WERI-Rb-1 (cell line): Measurements from ENCODE around the gene SHANK1.
"Not testable (repeated sequence)": the region's sequence is repeated elsewhere in the genome, so short reads cannot be mapped to it uniquely, and the experiment has no call there.

Experiments
- DNase-seq: peaks from one replicate; pipeline ENCODE4 v3.0.0-alpha.2; 2020
- H3K27ac ChIP-seq: fragments of 250-450 bp; sonication (Bioruptor Pico); 2 replicates; pipeline ENCODE4 v1.5.1; 2020; ENCODE audit warnings: mild to moderate bottlenecking, moderate library complexity
- H3K27me3 ChIP-seq: fragments of 250-450 bp; sonication (Bioruptor Pico); 2 replicates; pipeline ENCODE4 v1.5.1; 2021; ENCODE audit warnings: mild to moderate bottlenecking, low read depth, moderate library complexity; ENCODE audit not compliant: insufficient read depth, severe bottlenecking
- H3K36me3 ChIP-seq: fragments of 250-450 bp; sonication (Bioruptor Pico); 2 replicates; pipeline ENCODE4 v1.5.1; 2020; ENCODE audit warnings: mild to moderate bottlenecking, moderate library complexity
- H3K4me3 ChIP-seq: 2 replicates; pipeline ENCODE4 v1.5.1; 2011; ENCODE audit warnings: low read depth, mild to moderate bottlenecking, control low read depth, low read length
- H3K9me3 ChIP-seq: fragments of 250-450 bp; sonication (Bioruptor Pico); 2 replicates; pipeline ENCODE4 v1.5.1; 2021; ENCODE audit warnings: mild to moderate bottlenecking, moderate library complexity; ENCODE audit not compliant: severe bottlenecking
- TF ChIP-seq, protein P1 (sequence below): IDR thresholded peaks from 2 replicates; pipeline ENCODE4 v1.5.1; 2011; ENCODE audit warnings: low read depth, mild to moderate bottlenecking, control low read depth, inconsistent platforms, low read length

SHANK1 gene

DNA sequence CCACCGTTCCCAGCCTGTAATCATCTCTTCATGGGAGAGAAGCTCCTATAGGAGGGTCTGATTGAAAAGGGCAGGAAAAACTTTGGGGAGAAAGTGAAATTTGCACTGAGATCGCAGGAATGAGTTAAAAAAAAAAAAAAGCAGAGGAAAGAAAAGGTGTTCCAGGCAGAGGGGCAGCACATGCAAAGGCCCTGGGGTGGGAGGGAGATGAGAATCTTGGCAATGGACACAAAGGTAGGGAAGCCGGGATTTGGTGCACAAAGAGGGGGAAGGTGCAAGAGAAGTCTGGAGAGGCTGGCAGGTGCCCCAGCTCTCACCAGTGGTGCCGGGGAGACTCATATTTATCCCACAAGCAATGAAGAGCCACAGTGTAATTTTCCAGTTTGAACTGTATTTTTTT, 34.3 kb upstream of the SHANK1 start:
- no peak overlapping the region for H3K27ac ChIP-seq
- H3K4me3 ChIP-seq = no peak overlapping the region
- TF ChIP-seq, protein P1, sequence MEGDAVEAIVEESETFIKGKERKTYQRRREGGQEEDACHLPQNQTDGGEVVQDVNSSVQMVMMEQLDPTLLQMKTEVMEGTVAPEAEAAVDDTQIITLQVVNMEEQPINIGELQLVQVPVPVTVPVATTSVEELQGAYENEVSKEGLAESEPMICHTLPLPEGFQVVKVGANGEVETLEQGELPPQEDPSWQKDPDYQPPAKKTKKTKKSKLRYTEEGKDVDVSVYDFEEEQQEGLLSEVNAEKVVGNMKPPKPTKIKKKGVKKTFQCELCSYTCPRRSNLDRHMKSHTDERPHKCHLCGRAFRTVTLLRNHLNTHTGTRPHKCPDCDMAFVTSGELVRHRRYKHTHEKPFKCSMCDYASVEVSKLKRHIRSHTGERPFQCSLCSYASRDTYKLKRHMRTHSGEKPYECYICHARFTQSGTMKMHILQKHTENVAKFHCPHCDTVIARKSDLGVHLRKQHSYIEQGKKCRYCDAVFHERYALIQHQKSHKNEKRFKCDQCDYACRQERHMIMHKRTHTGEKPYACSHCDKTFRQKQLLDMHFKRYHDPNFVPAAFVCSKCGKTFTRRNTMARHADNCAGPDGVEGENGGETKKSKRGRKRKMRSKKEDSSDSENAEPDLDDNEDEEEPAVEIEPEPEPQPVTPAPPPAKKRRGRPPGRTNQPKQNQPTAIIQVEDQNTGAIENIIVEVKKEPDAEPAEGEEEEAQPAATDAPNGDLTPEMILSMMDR = no peak
- H3K9me3 ChIP-seq = no peaks in the 10 kb centered on the region
- H3K27me3 ChIP-seq = peaks cover 4% of the 10 kb centered on the region
- DNase-seq = no peak
- H3K36me3 ChIP-seq = no peaks in the 10 kb centered on the region

GRCh38 chr19:50750010-50750409, 30.4 kb upstream of the SHANK1 start:
- H3K9me3 ChIP-seq = no peaks in the 10 kb centered on the region
- no peak overlapping the region for H3K27ac ChIP-seq
- no peaks in the 10 kb centered on the region for H3K36me3 ChIP-seq
- TF ChIP-seq, protein P1 = no peak
- DNase-seq = no peak
- H3K27me3 ChIP-seq = no peaks in the 10 kb centered on the region
- no peak overlapping the region for H3K4me3 ChIP-seq

DNA sequence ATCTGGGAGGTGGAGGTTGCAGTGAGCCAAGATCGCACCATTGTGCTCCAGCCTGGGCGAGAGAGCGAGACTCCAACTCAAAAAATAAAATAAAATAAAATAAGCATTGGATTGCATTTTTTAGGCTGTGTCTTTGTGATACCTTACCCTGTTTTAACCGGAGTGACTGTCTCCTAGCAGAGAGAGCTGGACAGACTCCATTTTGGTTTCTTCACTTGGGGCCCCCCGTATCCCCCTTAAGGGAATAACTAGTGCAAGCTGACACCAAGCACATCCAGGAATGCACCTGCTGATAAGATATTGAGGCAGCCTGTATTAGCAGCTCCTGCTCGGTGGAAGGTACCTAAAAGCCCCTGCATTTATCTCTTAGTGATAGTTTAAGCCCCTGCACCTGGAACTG, 29.9 kb upstream of the SHANK1 start:
- H3K27me3 ChIP-seq = no peaks in the 10 kb centered on the region
- no peaks in the 10 kb centered on the region for H3K36me3 ChIP-seq
- DNase-seq = no peak
- no peak overlapping the region for H3K4me3 ChIP-seq
- TF ChIP-seq, protein P1 = no peak
- no peak overlapping the region for H3K27ac ChIP-seq
- H3K9me3 ChIP-seq = no peaks in the 10 kb centered on the region

GRCh38 chr19:50747141-50747540, 27.5 kb upstream of the SHANK1 start:
- H3K27ac ChIP-seq, H3K36me3 ChIP-seq, H3K27me3 ChIP-seq, H3K9me3 ChIP-seq, H3K4me3 ChIP-seq, DNase-seq: not testable (repeated sequence)

- TF ChIP-seq, protein P1 = no peak
- no peak for DNase-seq
- Histone ChIP-seq H3K27me3 (peaks cover under 1% of the 10 kb centered on the region), H3K27ac (no peak overlapping the region), H3K9me3 (no peaks in the 10 kb centered on the region), H3K4me3 (no peak overlapping the region), H3K36me3 (no peaks in the 10 kb centered on the region)
Measured at GRCh38 chr19:50745221-50745620, 25.6 kb upstream of the SHANK1 start.

DNA sequence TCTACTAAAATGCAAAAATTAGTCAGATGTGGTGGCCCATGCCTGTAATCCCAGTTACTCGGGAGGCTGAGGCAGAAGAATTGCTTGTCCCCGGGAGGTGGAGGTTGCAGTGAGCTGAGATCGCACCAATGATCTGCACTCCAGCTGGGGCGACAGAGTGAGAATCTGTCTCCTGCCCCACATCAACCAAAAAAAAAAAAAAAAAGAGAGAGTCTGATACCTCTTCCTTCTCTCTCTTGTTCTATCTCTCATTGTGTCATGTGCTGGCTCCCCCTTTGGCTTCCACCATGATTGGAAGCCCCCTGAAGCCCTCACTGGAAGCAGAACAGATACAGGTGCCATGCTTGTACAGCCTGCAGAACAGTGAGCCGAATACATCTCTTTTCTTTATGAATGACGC, 23.9 kb upstream of the SHANK1 start:
- Histone ChIP-seq H3K4me3 (no peak overlapping the region), H3K36me3 (no peaks in the 10 kb centered on the region), H3K27ac (no peak overlapping the region), H3K9me3 (no peaks in the 10 kb centered on the region), H3K27me3 (peaks cover 3% of the 10 kb centered on the region)
- DNase-seq = no peak
- TF ChIP-seq, protein P1 = no peak
